GM12875 (cell line): ENCODE data around the gene PLCG1.

Source experiments
- H3K4me3 ChIP-seq: one replicate; pipeline ENCODE4 v1.5.1; 2011; ENCODE audit warnings: low read depth, low read length, control low read depth
- TF ChIP-seq, protein P1 (sequence below): IDR thresholded peaks from 2 replicates; pipeline ENCODE4 v1.5.1; 2011; ENCODE audit warnings: low read depth, mild to moderate bottlenecking, control low read depth, inconsistent platforms, low read length, moderate library complexity, borderline replicate concordance; ENCODE audit not compliant: insufficient read depth

Gene PLCG1

GRCh38 chr20:41173791-41174341 is 36.5 kb downstream of the PLCG1 start:
- TF ChIP-seq, protein P1, sequence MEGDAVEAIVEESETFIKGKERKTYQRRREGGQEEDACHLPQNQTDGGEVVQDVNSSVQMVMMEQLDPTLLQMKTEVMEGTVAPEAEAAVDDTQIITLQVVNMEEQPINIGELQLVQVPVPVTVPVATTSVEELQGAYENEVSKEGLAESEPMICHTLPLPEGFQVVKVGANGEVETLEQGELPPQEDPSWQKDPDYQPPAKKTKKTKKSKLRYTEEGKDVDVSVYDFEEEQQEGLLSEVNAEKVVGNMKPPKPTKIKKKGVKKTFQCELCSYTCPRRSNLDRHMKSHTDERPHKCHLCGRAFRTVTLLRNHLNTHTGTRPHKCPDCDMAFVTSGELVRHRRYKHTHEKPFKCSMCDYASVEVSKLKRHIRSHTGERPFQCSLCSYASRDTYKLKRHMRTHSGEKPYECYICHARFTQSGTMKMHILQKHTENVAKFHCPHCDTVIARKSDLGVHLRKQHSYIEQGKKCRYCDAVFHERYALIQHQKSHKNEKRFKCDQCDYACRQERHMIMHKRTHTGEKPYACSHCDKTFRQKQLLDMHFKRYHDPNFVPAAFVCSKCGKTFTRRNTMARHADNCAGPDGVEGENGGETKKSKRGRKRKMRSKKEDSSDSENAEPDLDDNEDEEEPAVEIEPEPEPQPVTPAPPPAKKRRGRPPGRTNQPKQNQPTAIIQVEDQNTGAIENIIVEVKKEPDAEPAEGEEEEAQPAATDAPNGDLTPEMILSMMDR: no peak
- H3K4me3 ChIP-seq: no peak overlapping the region

DNA sequence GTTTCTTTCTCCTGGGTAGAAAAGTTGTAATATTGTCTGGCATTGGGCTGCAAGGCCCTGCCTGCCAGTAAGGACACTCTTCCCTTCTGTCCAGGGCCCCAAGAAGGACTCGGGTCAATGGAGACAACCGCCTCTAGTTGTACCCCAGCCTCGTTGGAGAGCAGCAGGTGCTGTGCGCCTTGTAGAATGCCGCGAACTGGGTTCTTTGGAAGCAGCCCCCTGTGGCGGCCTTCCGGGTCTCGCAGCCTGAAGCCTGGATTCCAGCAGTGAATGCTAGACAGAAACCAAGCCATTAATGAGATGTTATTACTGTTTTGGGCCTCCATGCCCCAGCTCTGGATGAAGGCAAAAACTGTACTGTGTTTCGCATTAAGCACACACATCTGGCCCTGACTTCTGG is 37.0 kb downstream of the PLCG1 start:
- TF ChIP-seq, protein P1: no peak

GRCh38 chr20:41174782-41175181 is 37.4 kb downstream of the PLCG1 start:
- TF ChIP-seq, protein P1: no peak
- H3K4me3 ChIP-seq: no peak overlapping the region

More for the DNA sequence above, 37.0 kb downstream of the PLCG1 start:
- H3K4me3 ChIP-seq: no peak overlapping the region

DNA sequence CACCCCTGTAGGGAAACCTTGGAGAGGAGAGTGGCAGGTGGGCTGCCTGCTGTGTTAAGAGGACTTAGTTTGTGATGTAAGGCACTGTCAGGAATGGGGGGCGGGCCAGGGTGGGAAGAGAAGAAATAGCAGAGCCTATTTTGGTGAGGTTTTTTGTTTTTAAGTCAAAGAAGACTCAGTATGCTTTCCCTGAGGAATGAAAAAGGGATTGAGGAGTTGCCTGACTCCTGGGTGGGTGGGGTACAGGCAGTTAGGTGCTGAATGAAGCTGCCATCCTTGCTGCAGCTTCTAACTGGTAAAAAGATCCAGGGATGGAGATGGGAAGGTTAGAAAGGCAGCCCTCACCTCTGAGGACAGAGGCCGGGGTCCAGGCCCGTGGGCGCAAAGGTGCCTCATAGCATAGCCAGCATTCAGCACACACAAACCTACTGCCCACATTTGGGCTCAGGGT is 37.9 kb downstream of the PLCG1 start:
- TF ChIP-seq, protein P1: no peak
- no peak overlapping the region for H3K4me3 ChIP-seq

DNA sequence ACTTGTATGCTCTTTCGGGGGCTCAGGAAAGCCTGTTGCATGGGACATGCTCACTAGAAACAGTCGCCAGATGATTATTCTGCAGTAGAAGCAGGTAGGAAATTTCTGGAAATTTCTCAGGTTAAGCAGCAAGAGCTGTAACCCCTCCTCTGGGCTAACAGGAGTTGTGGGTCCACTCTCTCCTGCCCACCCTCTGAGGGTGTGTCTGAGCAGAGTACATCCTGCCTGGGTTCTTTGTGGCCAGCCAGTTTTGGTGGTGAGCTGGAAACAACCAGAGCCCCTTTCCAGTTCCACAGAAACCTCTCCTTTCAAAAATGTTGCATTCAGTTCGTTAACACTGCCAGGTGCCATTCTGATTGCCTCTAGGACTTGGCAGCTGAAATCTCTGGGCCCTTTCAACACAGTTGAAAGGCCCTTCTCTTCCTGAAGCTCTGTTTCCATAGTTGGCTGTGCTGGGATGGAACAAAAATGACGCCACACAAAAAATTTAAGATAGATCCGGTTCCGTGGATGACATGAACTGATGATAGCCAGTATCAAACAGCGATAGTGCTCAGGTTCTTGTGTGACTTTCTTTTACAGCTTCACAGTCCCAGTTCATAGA is 38.5 kb downstream of the PLCG1 start:
- TF ChIP-seq, protein P1: no peak
- H3K4me3 ChIP-seq: no peak overlapping the region

GRCh38 chr20:41176711-41177552 is 39.6 kb downstream of the PLCG1 start:
- H3K4me3 ChIP-seq: no peak overlapping the region
- TF ChIP-seq, protein P1: no peak

DNA sequence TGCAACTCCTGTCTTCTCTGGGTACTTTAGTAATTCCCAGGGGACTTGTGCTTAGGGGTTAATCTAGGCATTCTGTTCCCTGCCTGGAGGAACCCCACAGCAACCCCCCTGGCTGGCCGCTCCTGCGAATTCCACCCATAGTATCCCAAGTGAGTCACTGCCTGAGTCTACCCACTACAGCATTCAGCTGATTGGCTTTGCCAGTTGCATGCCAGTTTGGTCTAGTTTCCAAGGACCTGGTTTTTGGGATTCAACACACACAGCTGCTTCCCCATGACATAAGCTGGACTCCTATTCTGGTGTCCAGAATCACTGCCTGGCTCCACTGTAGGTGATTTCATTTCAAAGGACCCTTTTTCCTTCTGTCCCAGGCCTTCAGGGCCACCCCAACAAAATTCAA is 40.3 kb downstream of the PLCG1 start:
- TF ChIP-seq, protein P1: no peak
- H3K4me3 ChIP-seq: no peak overlapping the region
